ENCODE results near the gene LAD1.

DNA sequence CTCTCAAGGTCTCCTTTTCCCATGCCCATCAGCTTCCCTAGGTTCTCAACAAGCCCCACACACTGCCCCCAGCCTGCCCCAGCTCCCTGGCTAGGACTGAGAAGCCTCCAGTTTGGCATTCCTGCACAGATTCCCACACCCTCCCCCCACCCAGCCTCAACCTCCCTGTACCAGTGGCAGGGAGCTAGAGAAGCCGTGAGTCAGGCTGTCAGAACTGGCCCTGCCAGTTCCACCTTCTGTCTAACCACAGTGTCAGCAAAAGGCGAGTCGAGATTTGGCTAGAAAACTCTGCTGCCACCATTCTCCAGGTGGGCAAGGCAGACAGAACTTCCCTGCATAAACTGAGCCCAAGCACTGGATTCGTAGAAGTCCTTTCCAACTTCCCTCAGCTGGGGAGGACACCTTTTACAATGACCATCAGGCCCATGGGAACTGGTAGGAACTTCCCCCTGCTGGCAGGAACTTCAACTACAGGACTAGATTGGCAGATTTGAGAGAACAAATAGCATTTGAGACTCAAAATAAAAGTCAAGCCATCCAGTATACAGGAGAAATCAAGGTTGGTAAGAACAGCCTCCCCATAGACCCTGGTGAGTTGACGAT, 52.7 kb downstream of the LAD1 start:
- TF ChIP-seq, protein P1, sequence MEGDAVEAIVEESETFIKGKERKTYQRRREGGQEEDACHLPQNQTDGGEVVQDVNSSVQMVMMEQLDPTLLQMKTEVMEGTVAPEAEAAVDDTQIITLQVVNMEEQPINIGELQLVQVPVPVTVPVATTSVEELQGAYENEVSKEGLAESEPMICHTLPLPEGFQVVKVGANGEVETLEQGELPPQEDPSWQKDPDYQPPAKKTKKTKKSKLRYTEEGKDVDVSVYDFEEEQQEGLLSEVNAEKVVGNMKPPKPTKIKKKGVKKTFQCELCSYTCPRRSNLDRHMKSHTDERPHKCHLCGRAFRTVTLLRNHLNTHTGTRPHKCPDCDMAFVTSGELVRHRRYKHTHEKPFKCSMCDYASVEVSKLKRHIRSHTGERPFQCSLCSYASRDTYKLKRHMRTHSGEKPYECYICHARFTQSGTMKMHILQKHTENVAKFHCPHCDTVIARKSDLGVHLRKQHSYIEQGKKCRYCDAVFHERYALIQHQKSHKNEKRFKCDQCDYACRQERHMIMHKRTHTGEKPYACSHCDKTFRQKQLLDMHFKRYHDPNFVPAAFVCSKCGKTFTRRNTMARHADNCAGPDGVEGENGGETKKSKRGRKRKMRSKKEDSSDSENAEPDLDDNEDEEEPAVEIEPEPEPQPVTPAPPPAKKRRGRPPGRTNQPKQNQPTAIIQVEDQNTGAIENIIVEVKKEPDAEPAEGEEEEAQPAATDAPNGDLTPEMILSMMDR (IDR thresholded peaks at IDR 0.05; ENCODE audit: low read depth, low read length, poor library complexity, severe bottlenecking), result peak; percentile 69
- no peak for TF ChIP-seq EZH2phosphoT487 (IDR thresholded peaks at IDR 0.05; ENCODE audit: borderline replicate concordance, low read length)

All from DOHH2 (cell line).